ENCODE data around the gene HTR7. TPM values are rescaled to one million over a fixed set of nuclear protein-coding genes. Genes with fewer than 3 reads are reported as not detected.

HTR7 gene
- total RNA-seq (2012; rRNA removed) (0.56 and 0.72 TPM in 2 replicates), polyA plus RNA-seq (2012; rRNA removed) (0.43 and 0.44 TPM in 2 replicates), Bru-seq, nascent RNA (percentile 42 among the genes with signal in this experiment), BruChase-seq, experiment 1, labeled RNA remaining after a 6-hour chase (percentile 27 among the genes with signal in this experiment), BruChase-seq, experiment 2, labeled RNA remaining after a 2-hour chase (percentile 31 among the genes with signal in this experiment)
- polyA plus RNA-seq (2012; cell fraction: cytosol; rRNA removed), result 0.10 and 0.18 TPM in 2 replicates
- polyA plus RNA-seq (2012; cell fraction: nucleus; rRNA removed; ENCODE audit: low replicate concordance), result 0.12 and 0.13 TPM in 2 replicates
- long read RNA-seq, transcript HTR7-201 (3 exons, 3,028 nt), result major isoform, 5 of 6 reads
- long read RNA-seq, partial matches to known transcripts, result 0 of 6 reads
- long read RNA-seq, other reads (novel, unspliced or antisense), result 0 of 6 reads

DNA sequence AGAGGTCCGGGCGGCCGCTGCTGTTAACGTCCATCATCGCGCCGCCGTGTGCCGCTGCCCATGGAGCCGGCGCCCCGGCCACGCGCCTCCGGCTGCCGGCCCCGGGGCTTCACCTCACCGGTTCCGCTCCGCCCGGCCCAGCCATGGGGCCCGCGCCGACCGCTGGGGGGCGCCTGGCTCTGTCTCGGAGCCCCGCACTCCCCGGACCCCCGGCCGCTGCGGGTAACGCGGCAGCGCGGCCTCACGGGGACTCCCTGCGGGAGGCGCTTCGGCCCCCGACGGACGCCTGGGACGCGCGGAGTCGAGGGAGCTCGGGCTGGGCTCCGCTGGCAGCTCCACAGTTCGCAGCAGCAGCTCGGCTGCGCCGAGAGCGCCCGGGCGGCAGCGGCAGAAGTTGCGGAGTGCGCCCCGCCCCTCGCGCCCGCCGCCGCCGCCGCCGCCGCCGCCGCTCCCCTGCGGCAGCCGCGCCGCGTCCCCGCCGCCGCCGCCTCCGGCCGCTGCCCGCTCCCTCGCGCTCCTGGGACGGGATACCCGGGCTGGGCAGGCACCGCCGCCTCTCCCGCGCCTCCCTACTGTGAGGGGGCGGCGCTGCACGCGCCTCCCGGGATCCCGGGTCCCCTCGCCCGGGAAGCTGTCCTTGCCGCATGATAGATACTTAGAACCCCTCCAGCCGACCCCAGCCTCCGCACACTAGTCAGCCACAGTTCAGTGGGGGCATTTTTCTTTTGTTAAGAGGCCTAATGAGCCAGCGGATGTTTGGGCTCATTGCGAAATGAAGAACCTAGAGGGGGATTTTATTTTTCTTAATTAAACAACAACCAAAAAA is at the start of gene HTR7:
TSS of gene HTR7 (minus strand) at position 405 of the 826 bp plus-strand sequence. CDS start at position 37, 368 bp downstream.
- in situ Hi-C loops (cut with MboI; ENCODE audit: low sequenced_read_pairs), result loop anchor here (25.0 kb wide), 1 partner anchor 1421 kb away; no protein-coding TSS in a partner anchor
- peak within 1 kb of the TSS; percentile 44 for H3K27ac ChIP-seq (ENCODE audit: insufficient read depth, low read length)

More for the DNA sequence above, at the start of gene HTR7:
- no peaks in the 10 kb centered on the region; a peak in 1 of 4 replicates for H3K79me1 ChIP-seq (ENCODE audit: low read depth in 1 of 2, low read length in 2 of 2)
- H3K56ac ChIP-seq (ENCODE audit: extremely low read depth, insufficient read depth, low read length), result 0 out of 2 replicates have a peak within 1 kb of the TSS, but pooled peaks have one; percentile 16
- H4K91ac ChIP-seq (ENCODE audit: insufficient read depth, low read depth, low read length), result peak within 1 kb of the TSS; percentile 63; the same call in 1 of the 2 replicates
- peak within 1 kb of the TSS; percentile 50 to 69; a peak in 2 of 4 replicates for H4K8ac ChIP-seq (ENCODE audit: low read depth in 2 of 2, low read length in 2 of 2)
- peak within 1 kb of the TSS; percentile 80 for H3K4me3 ChIP-seq (ENCODE audit: insufficient read depth, low read depth, low read length)
- 1% methylated on average over 25 of the region's 104 CpGs; no CpG with 5 or more reads in 1 of the 2 experiments for WGBS, 2 experiments (ENCODE audit: extremely low coverage in 2 of 2, insufficient read length in 1 of 2)
- DNase-seq (peak; percentile 33), ATAC-seq (ENCODE audit: low read depth) (peak; percentile 84)
- H3K27me3 ChIP-seq (ENCODE audit: control insufficient read depth, insufficient read depth, low read length), result peaks cover 17% of the 10 kb centered on the region
- TF ChIP-seq, protein P1, sequence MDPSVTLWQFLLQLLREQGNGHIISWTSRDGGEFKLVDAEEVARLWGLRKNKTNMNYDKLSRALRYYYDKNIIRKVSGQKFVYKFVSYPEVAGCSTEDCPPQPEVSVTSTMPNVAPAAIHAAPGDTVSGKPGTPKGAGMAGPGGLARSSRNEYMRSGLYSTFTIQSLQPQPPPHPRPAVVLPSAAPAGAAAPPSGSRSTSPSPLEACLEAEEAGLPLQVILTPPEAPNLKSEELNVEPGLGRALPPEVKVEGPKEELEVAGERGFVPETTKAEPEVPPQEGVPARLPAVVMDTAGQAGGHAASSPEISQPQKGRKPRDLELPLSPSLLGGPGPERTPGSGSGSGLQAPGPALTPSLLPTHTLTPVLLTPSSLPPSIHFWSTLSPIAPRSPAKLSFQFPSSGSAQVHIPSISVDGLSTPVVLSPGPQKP (IDR thresholded peaks at IDR 0.05; ENCODE audit: borderline replicate concordance, low read depth, low read length), result no peak
- TF ChIP-seq CHD1 (IDR thresholded peaks at IDR 0.05; ENCODE audit: low read depth, low read length) (no peak), MXI1 (IDR thresholded peaks at IDR 0.05; ENCODE audit: borderline replicate concordance, low read depth, low read length) (no peak), NFE2L2 (IDR thresholded peaks at IDR 0.05; ENCODE audit: low read depth, low read length) (no peak), RCOR1 (IDR thresholded peaks at IDR 0.05; ENCODE audit: insufficient replicate concordance, low read length) (no peak), CEBPB (IDR thresholded peaks at IDR 0.05; ENCODE audit: low read depth, low read length) (peak; percentile 56; the same call in 1 of the 2 replicates), RFX5 (IDR thresholded peaks at IDR 0.05; ENCODE audit: low read depth, low read length) (no peak), MAZ (IDR thresholded peaks at IDR 0.05; ENCODE audit: borderline replicate concordance, low read depth, low read length) (peak; percentile 30; the same call in 1 of the 2 replicates)
- TF ChIP-seq, protein P2, sequence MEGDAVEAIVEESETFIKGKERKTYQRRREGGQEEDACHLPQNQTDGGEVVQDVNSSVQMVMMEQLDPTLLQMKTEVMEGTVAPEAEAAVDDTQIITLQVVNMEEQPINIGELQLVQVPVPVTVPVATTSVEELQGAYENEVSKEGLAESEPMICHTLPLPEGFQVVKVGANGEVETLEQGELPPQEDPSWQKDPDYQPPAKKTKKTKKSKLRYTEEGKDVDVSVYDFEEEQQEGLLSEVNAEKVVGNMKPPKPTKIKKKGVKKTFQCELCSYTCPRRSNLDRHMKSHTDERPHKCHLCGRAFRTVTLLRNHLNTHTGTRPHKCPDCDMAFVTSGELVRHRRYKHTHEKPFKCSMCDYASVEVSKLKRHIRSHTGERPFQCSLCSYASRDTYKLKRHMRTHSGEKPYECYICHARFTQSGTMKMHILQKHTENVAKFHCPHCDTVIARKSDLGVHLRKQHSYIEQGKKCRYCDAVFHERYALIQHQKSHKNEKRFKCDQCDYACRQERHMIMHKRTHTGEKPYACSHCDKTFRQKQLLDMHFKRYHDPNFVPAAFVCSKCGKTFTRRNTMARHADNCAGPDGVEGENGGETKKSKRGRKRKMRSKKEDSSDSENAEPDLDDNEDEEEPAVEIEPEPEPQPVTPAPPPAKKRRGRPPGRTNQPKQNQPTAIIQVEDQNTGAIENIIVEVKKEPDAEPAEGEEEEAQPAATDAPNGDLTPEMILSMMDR (conservative IDR thresholded peaks at IDR 0.05; ENCODE audit: low read depth, low read length), result peak; percentile 49
- ChIA-PET POLR2A (ENCODE audit: unreplicated experiment) (interaction anchor here (0.6 kb wide), 1 partner anchor 389 kb away, joined by 3 read pairs; no protein-coding TSS in a partner anchor), CTCF (interaction anchor here (1.0 to 1.4 kb wide), 2 partner anchors 85 to 1029 kb away, joined by 4 read pairs; no protein-coding TSS in a partner anchor)
- dilution Hi-C loops (cut with HindIII; ENCODE audit: low sequenced_read_pairs, unreplicated experiment), result no loop called here
- H3K4me1 ChIP-seq (ENCODE audit: control insufficient read depth, insufficient read depth, low read length), result no peaks in the 10 kb centered on the region
- H3K14ac ChIP-seq (replicated peaks; ENCODE audit: low read depth, low read length), result peak within 1 kb of the TSS; percentile 50; the same call in 1 of the 2 replicates
- peak within 1 kb of the TSS; percentile 62 for H2BK120ac ChIP-seq (ENCODE audit: low read depth, low read length)
- no peaks in the 10 kb centered on the region for H4K20me1 ChIP-seq (ENCODE audit: insufficient read depth, low read length)
- intact Hi-C loops (cut with micrococcal nuclease), result no loop called here
- peak within 1 kb of the TSS; percentile 45 for H3K4ac ChIP-seq (ENCODE audit: low read depth, low read length)
- H3K4me2 ChIP-seq (ENCODE audit: low read depth, low read length), result peak within 1 kb of the TSS; percentile 91
- H2AK5ac ChIP-seq (ENCODE audit: low read depth, low read length), result no peak within 1 kb of the TSS
- no TSS peak for BruUV-seq (replicated peaks)
- peak within 1 kb of the TSS; percentile 55 for H2BK20ac ChIP-seq (ENCODE audit: low read depth, low read length)
- 0 out of 2 replicates have a peak, but pooled peaks cover 2% of the 10 kb centered on the region for H3K9me1 ChIP-seq (ENCODE audit: insufficient read depth, low read length)
- H3K9me3 ChIP-seq (ENCODE audit: control insufficient read depth, insufficient read depth, low read length), result no peaks in the 10 kb centered on the region
- H4K5ac ChIP-seq (ENCODE audit: low read depth, low read length), result no peak within 1 kb of the TSS
- peak within 1 kb of the TSS; percentile 50; the same call in 1 of the 2 replicates for H3K18ac ChIP-seq (ENCODE audit: low read depth, low read length)
- peak within 1 kb of the TSS; percentile 94 for H2AFZ ChIP-seq (replicated peaks; ENCODE audit: low read length, poor library complexity)
- peak within 1 kb of the TSS; percentile 15 for H2AK9ac ChIP-seq (replicated peaks; ENCODE audit: low read depth, low read length, poor library complexity)
- peak within 1 kb of the TSS; percentile 23 for H2BK5ac ChIP-seq (ENCODE audit: low read depth, low read length, poor library complexity, severe bottlenecking)
- H3K36me3 ChIP-seq (ENCODE audit: control insufficient read depth, insufficient read depth, low read length), result no peaks in the 10 kb centered on the region
- peak within 1 kb of the TSS; percentile 47 for H3K9ac ChIP-seq (ENCODE audit: low read depth, low read length)
- peak within 1 kb of the TSS; percentile 76 for H3K23ac ChIP-seq (ENCODE audit: low read depth, low read length)
- H2BK15ac ChIP-seq (ENCODE audit: low read depth, low read length), result peak within 1 kb of the TSS; percentile 26; the same call in 1 of the 3 replicates

Measured in IMR-90 (cell line).